CD4-positive, alpha-beta memory T cell (primary cell): Measurements from ENCODE around the gene GABRA5. TPM values are rescaled to one million over a fixed set of nuclear protein-coding genes. Genes with fewer than 3 reads are reported as not detected.

Experiments used
- CTCF ChIA-PET: fragments of 350-600 bp; sonication (Branson Sonifier 250); formaldehyde crosslinking; loops from one replicate; lab custom pipeline; 2021; ENCODE audit warnings: inconsistent platforms; ENCODE audit not compliant: partially characterized antibody; lab: Charles Lee
- POLR2A ChIA-PET: fragments of 350-600 bp; sonication (Branson Sonifier 250); formaldehyde crosslinking; loops from one replicate; lab custom pipeline; 2021; ENCODE audit not compliant: partially characterized antibody; lab: Charles Lee
- DNase-seq, 5 donors: peaks; one replicate each; pipeline versions ENCODE4 v3.0.0 to v3.0.0-alpha.2; 2020 to 2022; ENCODE audit warnings: mixed read lengths in 1 of 5
- H3K27ac ChIP-seq: one replicate; pipeline ENCODE4 v1.7.0; 2013; ENCODE audit warnings: low read depth, low read length
- H3K27me3 ChIP-seq: 2 replicates; pipeline ENCODE4 v1.7.0; 2013; ENCODE audit warnings: mild to moderate bottlenecking, low read length, moderate library complexity; ENCODE audit not compliant: insufficient read depth
- H3K36me3 ChIP-seq: 2 replicates; pipeline ENCODE4 v1.7.0; 2013; ENCODE audit warnings: mild to moderate bottlenecking, low read length, moderate library complexity; ENCODE audit not compliant: insufficient read depth
- H3K4me1 ChIP-seq: 2 replicates; pipeline ENCODE4 v1.7.0; 2013; ENCODE audit warnings: mild to moderate bottlenecking, low read length, moderate library complexity; ENCODE audit not compliant: insufficient read depth
- H3K4me3 ChIP-seq, 2 donors: one replicate each; pipeline ENCODE4 v1.7.0; 2013; ENCODE audit warnings: low read length in 2 of 2, mild to moderate bottlenecking in 1 of 2
- H3K9me3 ChIP-seq, 2 donors: one replicate each; pipeline ENCODE4 v1.7.0; 2013; ENCODE audit warnings: low read length in 2 of 2, control low read depth in 1 of 2; ENCODE audit not compliant: control insufficient read depth in 1 of 2
- H3K27ac Mint-ChIP-seq, 7 donors: one replicate each; pipeline ENCODE4 v1.8.0; 2020 to 2021; ENCODE audit warnings: mixed read lengths in 7 of 7, mild to moderate bottlenecking in 6 of 7, inconsistent platforms in 3 of 7, moderate library complexity in 3 of 7
- H3K27me3 Mint-ChIP-seq, 2 donors: one replicate each; pipeline ENCODE4 v1.8.0; 2020 to 2021; ENCODE audit warnings: mixed read lengths in 2 of 2
- H3K36me3 Mint-ChIP-seq, 2 donors: one replicate each; pipeline ENCODE4 v1.8.0; 2020 to 2021; ENCODE audit warnings: mixed read lengths in 2 of 2, inconsistent platforms in 1 of 2, mild to moderate bottlenecking in 1 of 2
- H3K4me1 Mint-ChIP-seq, 4 donors: one replicate each; pipeline ENCODE4 v1.8.0; 2020 to 2021; ENCODE audit warnings: mixed read lengths in 4 of 4, mild to moderate bottlenecking in 1 of 4
- H3K4me3 Mint-ChIP-seq, 8 donors: one replicate each; pipeline ENCODE4 v1.8.0; 2020 to 2021; ENCODE audit warnings: mixed read lengths in 8 of 8, mild to moderate bottlenecking in 7 of 8, moderate library complexity in 6 of 8, inconsistent platforms in 3 of 8
- H3K9me3 Mint-ChIP-seq, 8 donors: one replicate each; pipeline ENCODE4 v1.8.0; 2020 to 2021; ENCODE audit warnings: mixed read lengths in 8 of 8, mild to moderate bottlenecking in 5 of 8, inconsistent platforms in 3 of 8, moderate library complexity in 1 of 8
- intact Hi-C: fragments of 100-400 bp; cut with micrococcal nuclease; formaldehyde crosslinking; loops from one replicate; pipeline ENCODE4 v1.15.1; 2023
- polyA plus RNA-seq, 2 donors: library from polyadenylated mRNA; unstranded; fragments of 300-500 nt; fragmentation: Illumina TruSeq; gene quantifications; one replicate each; pipeline ENCODE4 v1.2.3, GENCODE V29; 2021
- total RNA-seq, 2 experiments: library from RNA; stranded (reverse); gene quantifications; one replicate each; pipeline ENCODE4 v1.2.3, GENCODE V29; 2021

Gene GABRA5
- total and polyA plus RNA-seq, 4 experiments from 2014 or later: not detected

DNA sequence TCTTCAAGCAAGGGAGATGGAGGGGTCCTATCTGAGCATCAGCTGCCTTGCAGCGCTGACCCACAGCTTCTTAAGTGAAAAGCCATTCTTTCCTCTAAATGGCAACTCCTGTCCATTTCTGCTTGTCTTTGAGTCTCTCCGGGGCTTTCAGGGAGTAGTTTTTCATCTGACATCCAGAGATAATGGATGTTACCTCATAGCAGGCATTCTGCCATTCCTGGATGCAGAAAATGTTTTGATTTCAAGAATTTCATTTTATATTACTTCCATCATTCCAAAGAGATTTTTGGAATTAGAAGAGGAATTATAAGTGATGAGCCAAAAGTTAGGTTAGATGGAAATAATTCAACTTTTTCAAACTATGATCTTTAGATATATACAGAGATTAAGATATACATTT, 59.2 kb downstream of the GABRA5 start:
- Histone ChIP-seq H3K9me3 (no peaks in the 10 kb centered on the region), H3K27ac (no peak overlapping the region), H3K4me1 (no peaks in the 10 kb centered on the region), H3K4me3 (no peak overlapping the region), H3K36me3 (no peaks in the 10 kb centered on the region), H3K27me3 (no peaks in the 10 kb centered on the region)
- POLR2A ChIA-PET: no interaction called here
- no peak for DNase-seq
- intact Hi-C loops: no loop called here
- CTCF ChIA-PET: no interaction called here
- Mint-ChIP-seq H3K27me3 (no peaks in the 10 kb centered on the region), H3K36me3 (no peaks in the 10 kb centered on the region), H3K27ac (no peak overlapping the region), H3K4me3 (no peak overlapping the region), H3K9me3 (peaks cover 0 to 11% (median 3%) of the 10 kb centered on the region in 8 donors), H3K4me1 (no peaks in the 10 kb centered on the region)

GRCh38 chr15:26928051-26928450, 61.2 kb downstream of the GABRA5 start:
- no peak overlapping the region for H3K4me3 ChIP-seq
- H3K4me1 ChIP-seq: no peaks in the 10 kb centered on the region
- no peaks in the 10 kb centered on the region for H3K9me3 ChIP-seq
- ChIA-PET POLR2A (no interaction called here), CTCF (no interaction called here)
- Mint-ChIP-seq H3K4me1 (no peaks in the 10 kb centered on the region), H3K9me3 (peaks cover 2 to 17% (median 6%) of the 10 kb centered on the region in 8 donors), H3K36me3 (no peaks in the 10 kb centered on the region), H3K4me3 (no peak overlapping the region), H3K27me3 (no peaks in the 10 kb centered on the region), H3K27ac (no peak overlapping the region)
- DNase-seq: no peak
- no peaks in the 10 kb centered on the region for H3K36me3 ChIP-seq
- intact Hi-C loops: no loop called here
- no peak overlapping the region for H3K27ac ChIP-seq
- no peaks in the 10 kb centered on the region for H3K27me3 ChIP-seq

DNA sequence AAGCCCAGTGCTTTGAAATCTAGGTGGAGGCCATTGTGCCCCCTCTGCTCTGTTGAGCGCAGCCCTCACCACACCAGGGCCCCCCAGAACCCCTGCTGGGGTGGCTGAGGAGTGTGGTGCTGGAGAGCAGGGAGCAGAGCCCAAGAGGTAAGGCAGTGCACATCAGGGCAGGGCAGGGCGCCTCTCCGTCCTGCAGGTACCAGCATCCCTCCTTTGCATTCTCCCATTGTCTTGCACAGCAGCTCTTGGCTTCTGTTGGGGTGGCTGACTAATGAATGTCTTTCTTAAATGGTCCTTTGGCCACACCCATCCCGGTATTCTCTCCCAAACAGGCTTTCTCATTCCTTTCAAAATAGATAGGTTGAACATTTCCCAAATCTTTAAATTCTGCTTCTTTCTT, 62.7 kb downstream of the GABRA5 start:
- intact Hi-C loops: no loop called here
- no peak overlapping the region for H3K4me3 Mint-ChIP-seq
- CTCF ChIA-PET: no interaction called here
- H3K27ac Mint-ChIP-seq: no peak overlapping the region
- no peak overlapping the region for H3K4me3 ChIP-seq
- no peak for DNase-seq
- H3K4me1 Mint-ChIP-seq: no peaks in the 10 kb centered on the region
- H3K9me3 Mint-ChIP-seq: peaks cover 2 to 16% (median 7%) of the 10 kb centered on the region in 8 donors
- no peaks in the 10 kb centered on the region for H3K36me3 Mint-ChIP-seq
- H3K36me3 ChIP-seq: no peaks in the 10 kb centered on the region
- H3K27me3 ChIP-seq: no peaks in the 10 kb centered on the region
- H3K4me1 ChIP-seq: no peaks in the 10 kb centered on the region
- H3K27ac ChIP-seq: no peak overlapping the region
- no peaks in the 10 kb centered on the region for H3K27me3 Mint-ChIP-seq
- POLR2A ChIA-PET: no interaction called here
- H3K9me3 ChIP-seq: no peaks in the 10 kb centered on the region

DNA sequence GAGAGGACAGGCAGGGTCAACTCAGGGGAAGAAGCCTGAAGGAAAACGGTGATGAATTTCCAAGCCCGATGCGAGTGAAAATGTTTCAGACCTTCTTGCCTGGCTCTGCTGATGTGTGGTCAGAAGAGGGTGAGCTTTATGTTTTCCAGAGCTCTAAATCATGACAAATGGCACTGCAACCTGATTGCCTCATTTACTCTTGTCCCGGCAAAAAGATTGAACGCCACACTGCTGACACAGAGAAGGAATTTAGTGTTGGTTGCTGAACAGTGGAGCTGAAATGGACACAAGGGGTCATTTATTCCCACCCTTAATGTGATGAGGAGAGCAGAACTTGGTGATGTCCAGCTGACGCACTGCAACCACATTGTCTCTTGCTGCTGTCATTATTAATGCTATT, 68.0 kb downstream of the GABRA5 start:
- POLR2A ChIA-PET: no interaction called here
- Mint-ChIP-seq H3K4me3 (no peak overlapping the region), H3K9me3 (peaks cover 2 to 22% (median 8%) of the 10 kb centered on the region in 8 donors), H3K27ac (no peak overlapping the region), H3K27me3 (peaks cover 0 to 1% of the 10 kb centered on the region in 2 donors), H3K36me3 (no peaks in the 10 kb centered on the region), H3K4me1 (no peaks in the 10 kb centered on the region)
- intact Hi-C loops: no loop called here
- no peak for DNase-seq
- Histone ChIP-seq H3K27me3 (no peaks in the 10 kb centered on the region), H3K36me3 (no peaks in the 10 kb centered on the region), H3K4me3 (no peak overlapping the region), H3K27ac (no peak overlapping the region), H3K4me1 (no peaks in the 10 kb centered on the region), H3K9me3 (no peaks in the 10 kb centered on the region)
- CTCF ChIA-PET: no interaction called here

GRCh38 chr15:26935322-26935721, 68.5 kb downstream of the GABRA5 start:
- H3K27ac Mint-ChIP-seq: no peak overlapping the region
- no peaks in the 10 kb centered on the region for H3K27me3 ChIP-seq

DNA sequence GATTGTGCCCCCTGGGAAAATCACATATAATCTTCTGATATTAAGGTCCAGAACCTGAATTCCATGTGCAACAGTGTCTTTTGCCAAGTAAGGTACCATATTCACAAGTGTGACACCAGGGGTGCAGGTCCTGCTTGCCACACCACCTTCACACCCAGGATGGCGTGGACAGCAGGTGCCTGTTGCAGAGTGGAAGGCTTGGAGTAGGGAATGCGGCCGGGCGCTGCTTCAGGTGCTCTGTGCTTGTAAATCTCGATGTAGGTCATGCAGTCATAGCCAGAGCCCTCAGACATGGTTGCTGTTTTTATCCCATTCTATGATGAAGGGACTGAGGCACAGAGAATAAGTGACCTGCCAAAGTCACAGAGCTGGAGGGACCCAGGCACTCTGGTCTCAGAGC, 69.6 kb downstream of the GABRA5 start:
- H3K27me3 Mint-ChIP-seq: peaks cover 0 to 1% of the 10 kb centered on the region in 2 donors
- no peaks in the 10 kb centered on the region for H3K4me1 ChIP-seq
- no peaks in the 10 kb centered on the region for H3K36me3 Mint-ChIP-seq
- ChIA-PET POLR2A (no interaction called here), CTCF (no interaction called here)
- no peak overlapping the region for H3K4me3 ChIP-seq
- no peaks in the 10 kb centered on the region for H3K27me3 ChIP-seq
- DNase-seq: no peak
- H3K4me1 Mint-ChIP-seq: no peaks in the 10 kb centered on the region
- H3K27ac ChIP-seq: no peak overlapping the region
- H3K9me3 Mint-ChIP-seq: peaks cover 0 to 19% (median 6%) of the 10 kb centered on the region in 8 donors
- H3K27ac Mint-ChIP-seq: no peak overlapping the region
- intact Hi-C loops: no loop called here
- no peaks in the 10 kb centered on the region for H3K36me3 ChIP-seq
- H3K9me3 ChIP-seq: no peaks in the 10 kb centered on the region
- no peak overlapping the region for H3K4me3 Mint-ChIP-seq

More at GRCh38 chr15:26935322-26935721, 68.5 kb downstream of the GABRA5 start:
- Mint-ChIP-seq H3K9me3 (peaks cover under 1 to 21% (median 7%) of the 10 kb centered on the region in 8 donors), H3K36me3 (no peaks in the 10 kb centered on the region), H3K4me3 (no peak overlapping the region), H3K4me1 (no peaks in the 10 kb centered on the region), H3K27me3 (peaks cover 0 to 1% of the 10 kb centered on the region in 2 donors)
- no peak for DNase-seq
- Histone ChIP-seq H3K4me3 (no peak overlapping the region), H3K4me1 (no peaks in the 10 kb centered on the region), H3K9me3 (no peaks in the 10 kb centered on the region), H3K27ac (no peak overlapping the region), H3K36me3 (no peaks in the 10 kb centered on the region)
- ChIA-PET POLR2A (no interaction called here), CTCF (no interaction called here)
- intact Hi-C loops: no loop called here

DNA sequence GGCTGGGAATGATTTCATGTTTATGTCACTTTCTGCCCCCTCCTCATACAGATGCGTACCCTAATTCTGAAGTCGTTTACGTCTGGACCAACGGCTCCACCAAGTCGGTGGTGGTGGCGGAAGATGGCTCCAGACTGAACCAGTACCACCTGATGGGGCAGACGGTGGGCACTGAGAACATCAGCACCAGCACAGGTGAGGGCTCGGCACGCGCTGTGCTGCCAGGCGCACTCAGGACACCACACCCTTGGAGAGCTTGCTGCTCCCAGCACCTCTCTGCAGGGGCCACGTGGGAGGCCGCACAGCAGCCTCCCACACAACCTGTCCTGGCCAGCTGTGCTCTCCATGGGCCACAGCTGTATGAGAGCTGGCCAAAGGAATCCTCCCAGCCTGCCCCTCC, 70.3 kb downstream of the GABRA5 start:
- Mint-ChIP-seq H3K4me3 (no peak overlapping the region), H3K4me1 (no peaks in the 10 kb centered on the region), H3K36me3 (no peaks in the 10 kb centered on the region), H3K27ac (no peak overlapping the region), H3K27me3 (peaks cover 0 to 1% of the 10 kb centered on the region in 2 donors), H3K9me3 (peaks cover 0 to 19% (median 4%) of the 10 kb centered on the region in 8 donors)
- ChIA-PET CTCF (no interaction called here), POLR2A (no interaction called here)
- Histone ChIP-seq H3K4me3 (no peak overlapping the region), H3K4me1 (no peaks in the 10 kb centered on the region), H3K27me3 (no peaks in the 10 kb centered on the region), H3K36me3 (no peaks in the 10 kb centered on the region), H3K9me3 (no peaks in the 10 kb centered on the region), H3K27ac (no peak overlapping the region)
- intact Hi-C loops: no loop called here
- no peak for DNase-seq

GRCh38 chr15:26939398-26939797, 72.5 kb downstream of the GABRA5 start:
- no peak for DNase-seq
- Histone ChIP-seq H3K27ac (no peak overlapping the region), H3K36me3 (no peaks in the 10 kb centered on the region), H3K27me3 (no peaks in the 10 kb centered on the region), H3K4me3 (no peak overlapping the region), H3K9me3 (no peaks in the 10 kb centered on the region), H3K4me1 (no peaks in the 10 kb centered on the region)
- H3K27ac Mint-ChIP-seq: no peak overlapping the region
- ChIA-PET POLR2A (no interaction called here), CTCF (no interaction called here)
- intact Hi-C loops: no loop called here
- no peak overlapping the region for H3K4me3 Mint-ChIP-seq
- peaks cover 0 to 1% of the 10 kb centered on the region in 2 donors for H3K27me3 Mint-ChIP-seq
- no peaks in the 10 kb centered on the region for H3K4me1 Mint-ChIP-seq
- no peaks in the 10 kb centered on the region for H3K36me3 Mint-ChIP-seq
- H3K9me3 Mint-ChIP-seq: peaks cover 0 to 23% (median 4%) of the 10 kb centered on the region in 8 donors
